ENCODE data around the gene SPTBN5.

The SPTBN5 gene

DNA sequence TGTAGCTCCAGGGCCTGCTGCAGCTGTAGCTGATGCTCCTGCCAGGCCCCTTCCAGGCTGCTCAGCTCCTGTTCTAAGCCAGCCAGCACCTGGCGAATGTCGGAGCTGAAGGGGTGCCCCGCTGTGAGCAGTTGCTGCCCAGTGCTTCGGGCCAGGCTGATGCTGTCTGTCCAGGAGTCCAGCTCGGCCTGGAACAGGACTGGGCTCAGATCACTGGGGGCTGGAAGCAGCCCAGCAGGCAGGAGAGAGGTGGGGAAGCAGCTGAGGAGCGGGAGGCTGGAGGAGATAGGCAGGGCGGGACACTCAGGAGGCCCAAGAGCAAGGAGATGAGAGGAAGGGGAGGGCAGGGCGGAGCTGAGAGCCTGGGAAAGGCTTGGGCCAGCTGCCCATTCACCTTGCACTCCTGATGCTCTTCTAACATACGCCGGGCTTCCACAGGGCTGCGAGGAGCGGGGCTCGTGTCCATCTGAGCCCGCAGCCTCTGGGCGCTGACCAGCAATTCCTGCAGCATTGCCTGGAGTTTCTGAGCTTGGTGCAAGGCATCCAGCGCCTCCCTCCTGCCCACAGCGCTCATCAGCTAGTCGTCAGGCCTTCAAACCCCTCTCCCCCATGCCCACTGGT, 32.0 kb downstream of the SPTBN5 start:
- DNase-seq, result no peak

GRCh38 chr15:41860049-41860828, 33.6 kb downstream of the SPTBN5 start:
- DNase-seq, result no peak

DNA sequence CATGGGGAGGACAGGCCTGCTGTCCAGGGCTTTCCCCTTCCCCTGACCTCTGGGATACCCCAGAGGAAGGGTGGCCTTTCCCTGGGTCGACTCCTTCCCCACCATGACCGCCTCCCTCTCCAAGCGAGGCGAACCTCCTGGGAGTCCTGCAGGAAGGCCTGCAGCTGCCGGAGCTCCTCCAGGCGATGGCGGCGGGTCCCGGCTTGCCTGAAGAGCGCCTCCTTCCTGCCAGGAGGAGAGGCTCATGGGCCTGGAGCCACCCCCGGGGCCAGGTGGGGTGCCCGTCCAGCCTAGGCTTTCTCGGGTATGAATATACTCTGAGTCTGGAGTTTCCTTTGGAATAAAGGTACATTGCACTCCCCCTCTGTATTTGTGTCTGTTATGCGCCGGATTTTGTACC, 35.1 kb downstream of the SPTBN5 start:
- DNase-seq, result no peak

DNA sequence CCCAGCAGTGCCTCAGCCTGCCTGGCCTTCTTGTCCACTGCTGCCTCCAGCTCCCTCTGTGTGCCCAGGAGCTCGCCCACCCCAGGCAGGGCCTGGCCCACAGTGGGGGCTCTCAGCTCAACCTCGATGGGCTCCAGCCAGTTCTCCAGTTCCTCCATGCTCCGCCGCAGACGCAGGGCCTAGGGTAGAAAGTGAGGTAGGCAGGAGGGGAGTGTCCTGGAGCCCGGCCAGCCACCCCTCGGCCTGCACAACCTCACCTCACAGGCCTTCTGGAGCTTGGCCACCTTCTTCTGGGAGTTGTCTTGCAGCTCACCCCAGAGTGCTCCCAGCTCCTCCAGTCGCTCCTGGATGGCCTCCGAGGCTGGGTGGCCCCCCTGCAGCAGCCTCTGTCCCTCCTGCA, 36.5 kb downstream of the SPTBN5 start:
- no peak for DNase-seq

DNA sequence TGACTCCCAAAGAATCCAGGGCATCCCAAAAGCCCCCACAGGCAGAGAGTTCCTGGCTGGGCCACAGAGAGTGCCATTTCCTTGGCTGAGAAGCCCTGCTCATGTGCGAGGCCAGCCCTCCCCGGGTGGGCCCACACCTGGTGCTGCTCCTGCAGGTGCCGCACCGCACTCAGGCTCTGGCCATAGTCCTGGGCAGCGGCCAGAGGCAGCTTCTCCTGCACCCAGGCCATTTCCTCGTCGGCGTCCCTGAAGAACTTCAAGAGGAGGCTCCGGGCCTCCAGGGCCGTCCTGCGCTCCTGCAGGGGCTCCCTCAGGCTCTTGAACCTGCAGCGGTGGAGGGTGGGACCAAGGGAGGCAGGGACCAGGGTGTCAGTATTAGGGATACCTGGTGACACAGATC, 37.1 kb downstream of the SPTBN5 start:
- DNase-seq, result no peak

DNA sequence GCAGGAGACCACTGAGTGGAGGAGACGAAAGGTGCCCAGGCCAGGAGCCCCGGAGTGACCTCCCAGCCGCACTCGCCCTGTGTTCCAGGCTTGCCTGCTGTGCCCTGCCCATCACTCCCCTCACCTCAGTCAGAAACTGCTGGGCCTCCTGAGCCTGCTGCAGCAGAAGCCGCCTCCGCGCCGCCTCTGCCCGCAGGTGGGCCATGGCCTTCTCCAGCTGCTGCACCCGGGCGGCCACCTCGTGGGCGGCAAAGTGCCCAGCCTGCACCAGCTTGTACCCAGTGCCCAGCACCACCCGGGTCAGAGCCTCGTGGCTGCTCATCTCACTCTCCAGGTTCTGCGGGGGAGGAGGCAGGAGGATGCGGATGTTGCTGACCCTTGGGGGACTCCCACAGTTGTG, 37.6 kb downstream of the SPTBN5 start:
- DNase-seq, result no peak

GRCh38 chr15:41855261-41855961, 38.4 kb downstream of the SPTBN5 start:
- no peak for DNase-seq

- DNase-seq, result no peak
Observed at GRCh38 chr15:41854443-41854842, 39.4 kb downstream of the SPTBN5 start.

DNA sequence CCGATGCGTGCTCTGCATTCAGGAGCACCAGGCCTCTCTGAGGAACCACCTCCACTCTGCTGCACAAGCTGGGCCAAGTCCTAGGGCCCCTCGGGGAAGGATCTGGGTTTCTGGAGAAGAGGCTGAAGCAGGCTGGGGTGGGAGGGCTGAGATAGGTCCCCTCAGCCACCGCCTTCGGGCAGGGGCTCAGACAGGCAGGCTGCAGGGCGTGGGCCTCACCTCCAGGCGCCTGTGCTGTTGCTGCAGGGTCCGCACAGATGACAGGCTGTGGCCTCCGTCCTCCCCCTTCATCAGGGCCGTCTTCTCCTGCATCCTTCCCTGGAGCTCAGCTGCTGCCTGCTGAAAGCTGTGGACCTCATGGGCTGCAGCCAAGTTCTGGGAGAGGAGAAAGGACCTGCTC, 40.0 kb downstream of the SPTBN5 start:
- DNase-seq, result no peak

DNA sequence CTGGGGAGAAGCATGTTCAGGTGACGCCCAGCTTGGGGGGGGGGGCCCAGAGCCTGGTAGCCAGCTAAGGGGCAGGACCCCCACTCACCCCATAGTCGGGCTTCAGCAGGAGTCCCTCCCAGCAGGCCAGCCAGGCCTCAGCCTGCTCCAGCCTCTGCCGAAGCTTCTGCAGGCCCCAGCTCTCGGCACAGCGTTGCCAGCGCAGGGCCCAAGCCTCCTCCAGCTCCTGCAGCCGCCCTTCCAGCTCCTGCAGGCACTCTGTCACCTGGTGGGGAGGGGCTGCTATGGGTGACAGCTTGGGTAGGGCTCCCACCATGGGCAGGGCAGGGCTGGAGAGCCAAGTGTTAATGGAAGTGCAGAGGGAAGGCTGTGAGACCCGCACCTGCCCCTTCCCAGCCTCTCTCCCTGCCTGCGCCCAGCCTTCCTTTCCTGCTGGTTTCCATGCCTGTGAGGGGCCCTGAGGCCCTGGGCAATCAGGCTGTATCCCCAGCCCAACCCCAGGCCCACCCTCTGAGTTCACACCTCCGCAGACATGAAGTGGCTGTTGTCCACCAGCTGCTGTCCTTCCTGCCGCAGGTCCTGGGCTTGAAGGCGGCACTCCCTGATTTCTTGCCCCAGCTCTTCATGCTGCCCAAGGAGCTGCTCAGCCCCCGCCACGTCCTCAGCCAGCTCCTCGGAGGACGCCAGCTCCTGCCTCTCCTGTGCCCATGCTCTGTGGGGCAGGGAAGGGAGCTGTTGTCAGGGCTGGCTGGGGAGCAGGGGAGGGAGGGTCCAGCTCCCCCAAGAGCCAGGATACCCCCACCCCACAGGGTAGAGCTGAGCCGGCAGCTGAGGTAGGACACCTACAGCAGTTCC, 40.9 kb downstream of the SPTBN5 start:
- DNase-seq, result no peak

DNA sequence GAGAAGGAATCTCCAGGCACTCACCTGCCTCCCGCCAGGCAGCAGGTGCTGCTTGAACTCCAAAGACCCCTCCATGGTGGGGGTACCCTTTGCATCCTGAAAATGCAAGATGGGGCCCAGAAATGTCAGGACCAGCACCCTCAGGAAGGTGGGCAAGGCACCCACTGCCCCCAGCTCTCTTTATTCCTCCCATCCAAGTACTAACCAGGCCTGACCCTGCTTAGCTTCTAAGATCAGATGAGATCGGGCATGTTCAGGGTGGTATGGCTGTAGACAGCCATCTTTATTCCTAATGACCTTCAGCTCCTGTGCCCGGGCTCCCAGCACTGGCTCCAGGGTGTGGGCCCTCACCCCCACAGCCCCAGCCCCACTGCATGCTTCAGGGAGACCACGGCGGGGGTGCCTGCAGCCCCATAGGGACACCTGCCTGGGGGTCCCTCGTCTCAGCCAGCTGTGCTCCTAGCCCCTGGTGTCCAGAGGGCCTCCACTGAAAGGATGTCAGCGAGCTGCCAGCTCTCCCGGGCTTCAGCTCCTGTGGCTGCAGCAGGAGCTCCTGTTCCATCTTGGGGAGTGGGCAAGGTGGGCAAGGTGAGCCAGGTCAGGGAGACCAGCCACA, 42.0 kb downstream of the SPTBN5 start:
- no peak for DNase-seq

GRCh38 chr15:41851167-41851523, 42.7 kb downstream of the SPTBN5 start:
- no peak for DNase-seq

DNA sequence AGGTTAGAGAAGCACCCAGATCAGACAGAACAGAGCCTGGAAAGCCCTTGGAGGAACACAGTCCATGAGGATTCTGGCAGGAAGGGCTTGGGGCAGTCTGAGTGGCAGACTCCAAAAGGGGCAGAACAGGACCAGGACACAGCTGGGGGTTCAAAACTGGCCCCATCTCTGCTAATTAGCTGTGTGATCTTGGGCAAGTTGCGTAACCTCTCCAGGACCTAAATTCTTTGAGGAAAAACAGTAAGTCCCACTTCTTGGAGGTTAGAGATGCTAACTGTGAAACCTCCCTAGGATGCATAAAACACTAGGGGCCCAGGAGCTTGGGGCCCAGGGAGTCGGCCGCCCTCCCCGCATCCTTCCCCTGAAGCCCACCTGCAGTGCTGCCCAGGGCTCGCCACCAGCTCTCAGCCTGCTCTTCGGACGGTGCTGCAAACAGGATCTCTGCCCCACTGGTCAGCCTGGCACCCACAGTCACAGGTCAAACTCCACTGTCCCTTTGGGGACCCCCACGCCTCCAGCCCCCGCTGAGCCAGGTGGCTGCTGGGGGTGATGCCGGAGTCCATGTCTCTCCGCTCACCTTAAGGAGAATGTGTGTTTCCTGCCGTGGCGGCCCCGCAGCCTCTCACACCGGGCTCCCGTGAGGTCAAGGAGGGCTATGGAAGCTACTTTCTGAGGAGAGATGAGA, 43.2 kb downstream of the SPTBN5 start:
- DNase-seq, result no peak

DNA sequence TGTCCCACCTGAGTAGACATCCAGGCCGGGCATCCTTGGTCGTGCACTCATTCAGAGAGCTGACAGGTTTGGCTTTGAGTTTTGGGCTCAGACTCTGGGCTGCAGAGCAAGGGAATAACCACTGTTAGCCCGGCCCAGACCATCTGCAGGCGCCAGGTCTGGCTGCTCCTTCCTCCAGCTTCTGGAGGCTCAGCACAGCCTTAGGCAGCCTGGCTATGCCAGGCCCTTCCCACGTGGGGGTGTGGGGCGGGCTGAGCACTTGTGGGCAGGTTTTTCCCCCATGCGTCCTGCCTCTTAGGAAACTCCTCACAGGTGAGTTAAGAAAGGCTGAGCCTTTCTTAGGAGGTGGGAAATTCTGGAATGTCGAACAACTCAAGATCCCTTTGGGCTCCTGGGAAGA, 44.0 kb downstream of the SPTBN5 start:
- DNase-seq, result no peak

DNA sequence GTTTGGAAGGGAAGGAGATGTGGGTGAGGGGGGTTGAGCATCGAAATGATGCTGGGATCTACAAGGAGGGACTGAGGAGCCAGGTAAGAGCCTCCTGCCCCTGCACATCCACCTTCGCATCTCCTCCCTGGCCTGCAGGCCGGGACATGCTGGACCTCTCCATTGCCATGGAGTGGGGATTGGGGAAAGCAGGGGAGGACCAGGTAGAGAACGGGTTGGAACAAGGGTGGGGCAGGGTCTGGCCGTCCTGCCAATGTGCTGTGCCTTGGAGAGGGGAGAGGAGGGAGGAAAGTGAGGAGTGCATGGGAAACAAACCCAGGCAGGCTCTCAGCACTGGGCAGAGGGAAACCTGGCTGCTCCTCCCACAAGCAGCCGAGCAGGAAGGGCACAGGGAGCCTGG, 44.6 kb downstream of the SPTBN5 start:
- no peak for DNase-seq

GRCh38 chr15:41848631-41849030, 45.2 kb downstream of the SPTBN5 start:
- no peak for DNase-seq

DNA sequence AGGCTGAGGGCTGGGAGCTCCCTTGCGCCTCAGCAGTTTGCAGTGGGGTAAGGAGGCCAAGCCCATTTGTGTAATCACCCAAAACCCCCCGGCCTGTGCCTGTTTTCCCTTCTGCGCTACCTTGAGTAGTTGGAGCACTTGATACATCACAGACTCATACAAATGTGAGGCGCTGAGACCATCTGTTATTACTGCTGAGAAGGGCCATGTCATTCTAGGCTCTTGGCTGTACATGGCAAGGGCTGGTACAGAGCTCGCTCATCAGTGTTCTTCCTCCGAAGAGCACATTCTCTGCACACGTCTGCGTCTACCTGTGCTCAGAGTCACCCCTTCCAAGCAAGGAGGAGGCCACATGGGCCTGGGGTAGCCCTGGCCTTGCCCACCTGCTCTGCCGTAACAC, 45.9 kb downstream of the SPTBN5 start:
- DNase-seq, result no peak

DNA sequence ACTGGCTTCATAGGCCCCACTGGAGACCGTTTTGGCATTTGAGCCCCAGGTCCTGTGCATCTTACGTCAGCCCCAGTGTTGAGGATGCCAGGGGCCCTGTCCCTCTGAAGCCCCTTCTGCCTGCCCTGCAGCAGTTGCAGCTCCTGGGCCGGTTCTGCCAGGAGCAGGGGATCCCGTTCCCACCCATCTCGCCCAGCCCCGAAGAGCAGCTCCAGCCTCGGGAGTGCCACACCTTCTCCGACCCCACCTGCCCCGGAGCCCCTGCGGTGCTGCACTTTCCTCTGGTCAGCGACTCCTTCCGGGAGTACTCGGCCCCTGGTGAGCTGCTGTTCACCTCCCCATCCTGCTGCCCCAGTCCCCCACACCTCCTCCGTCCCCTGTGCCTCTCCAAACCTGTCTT, 46.6 kb downstream of the SPTBN5 start:
- no peak for DNase-seq

DNA sequence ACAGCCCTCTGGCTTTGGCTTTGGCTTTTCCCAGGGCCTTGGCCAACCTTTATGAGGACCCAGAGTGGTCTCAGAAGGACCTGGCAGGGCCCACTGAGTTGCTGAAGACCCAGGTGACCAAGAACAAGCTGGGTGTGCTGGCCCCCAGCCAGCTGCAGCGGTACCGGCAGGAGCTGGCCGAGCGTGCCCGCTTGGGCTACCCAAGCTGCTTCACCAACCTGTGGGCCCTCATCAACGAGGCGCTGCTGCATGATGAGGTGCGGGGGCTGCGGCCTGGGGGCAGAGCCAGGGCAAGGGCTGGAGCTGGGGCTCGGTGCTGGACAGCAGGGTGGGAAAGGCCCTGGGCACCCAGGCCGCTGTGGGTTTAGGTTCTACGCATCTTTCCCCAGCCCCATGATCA, 49.0 kb downstream of the SPTBN5 start:
- DNase-seq, result no peak

GRCh38 chr15:41843571-41843970, 50.3 kb downstream of the SPTBN5 start:
- DNase-seq, result no peak

DNA sequence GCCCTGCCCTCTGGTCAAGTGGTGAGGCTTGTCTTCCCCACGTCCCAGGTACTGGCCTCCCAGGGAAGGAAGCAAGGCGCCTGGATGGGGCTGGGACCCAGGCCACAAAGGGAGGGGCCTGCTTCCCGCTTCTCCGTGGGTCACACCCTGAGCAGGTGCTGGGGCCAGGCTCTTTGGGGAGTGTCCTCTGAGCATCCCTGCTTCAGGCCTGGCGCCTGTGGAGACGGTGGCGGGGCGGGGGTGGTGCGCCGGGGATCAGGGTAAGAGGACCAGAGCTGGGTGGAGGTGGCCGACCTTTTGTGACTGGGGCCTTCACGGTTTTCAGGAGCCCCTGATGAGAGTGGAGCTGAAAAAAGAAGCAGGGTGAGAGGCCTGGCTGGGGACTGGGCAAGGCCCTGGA, 51.6 kb downstream of the SPTBN5 start:
- DNase-seq, result no peak

DNA sequence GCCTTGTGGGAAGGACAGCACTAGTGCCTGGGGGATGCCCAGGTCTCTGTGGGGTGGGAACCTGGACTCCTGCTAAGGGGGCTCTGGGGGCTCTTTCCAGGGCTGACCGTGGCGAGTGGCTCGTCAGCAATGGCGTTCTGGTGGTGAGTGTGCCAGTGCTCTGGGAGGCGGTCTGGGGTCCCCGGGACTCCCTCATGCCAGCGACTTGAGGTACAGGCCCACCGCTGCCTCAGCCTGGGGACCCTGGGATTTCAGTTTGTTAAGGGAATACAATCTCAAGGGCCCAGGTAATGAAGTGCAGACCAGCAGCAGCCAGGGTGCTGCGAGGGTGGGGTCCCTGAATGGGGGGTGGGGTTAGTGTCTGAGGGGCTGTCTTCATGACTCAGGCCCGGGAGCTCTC, 52.7 kb downstream of the SPTBN5 start:
- DNase-seq, result no peak

Data from CD4-positive, alpha-beta T cell treated with Interleukin-6 for 4 hours (primary cell).